Measurements from ENCODE around the gene CFAP92. TPM values are rescaled to one million over a fixed set of nuclear protein-coding genes. Genes with fewer than 3 reads are reported as not detected.

CFAP92 gene
- total RNA-seq, 1 donor from 2014 or later: not detected

DNA sequence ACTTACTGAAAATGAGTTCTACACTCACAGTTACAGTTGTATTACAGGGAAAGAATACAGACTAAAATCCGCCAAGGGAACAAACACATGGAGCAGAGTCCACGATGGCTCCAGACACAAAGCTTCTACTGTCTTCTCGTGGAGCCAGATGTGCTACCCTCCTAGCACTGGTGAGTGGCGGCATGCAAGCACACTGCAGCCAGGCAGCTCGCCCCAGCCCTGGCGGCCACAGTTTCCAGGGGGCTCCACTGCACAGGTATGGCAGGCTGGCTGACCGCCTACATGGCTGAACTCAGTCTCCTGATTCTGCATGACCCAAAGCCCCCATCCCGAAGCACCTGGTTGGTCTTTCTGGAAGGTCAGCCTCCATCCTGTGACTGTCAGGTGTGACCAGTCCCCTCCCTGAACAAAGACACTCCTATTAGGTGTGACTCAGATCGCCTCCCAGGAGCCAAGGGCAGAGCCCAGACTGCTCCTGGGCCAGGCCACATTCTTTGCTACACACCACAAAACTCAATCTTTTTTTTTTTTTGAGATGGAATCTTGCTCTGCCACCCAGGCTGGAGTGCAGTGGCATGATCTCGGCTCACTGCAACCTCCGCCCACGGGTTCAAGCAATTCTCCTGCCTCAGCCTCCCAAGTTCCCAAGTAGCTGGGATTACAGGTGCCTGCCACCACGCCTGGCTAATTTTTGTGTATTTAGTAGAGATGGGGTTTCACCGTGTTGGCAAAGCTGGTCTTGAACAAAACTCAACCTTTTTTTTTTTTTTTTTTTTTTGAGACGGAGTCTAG is 51.5 kb downstream of the CFAP92 start:
- Mint-ChIP-seq H3K9me3 (ENCODE audit: low read depth) (no peaks in the 10 kb centered on the region), H3K27me3 (ENCODE audit: low read depth) (peaks cover 18% of the 10 kb centered on the region)
- DNase-seq (ENCODE audit: low spot score): no peak

GRCh38 chr3:128940252-128940651 is 53.6 kb downstream of the CFAP92 start:
- Mint-ChIP-seq H3K9me3 (ENCODE audit: low read depth) (no peaks in the 10 kb centered on the region), H3K27me3 (ENCODE audit: low read depth) (peaks cover 16% of the 10 kb centered on the region), H3K36me3 (ENCODE audit: low read depth) (no peaks in the 10 kb centered on the region), H3K4me1 (ENCODE audit: low read depth) (no peaks in the 10 kb centered on the region), H3K27ac (ENCODE audit: unreplicated experiment) (no peak overlapping the region), H3K4me3 (ENCODE audit: unreplicated experiment) (no peak overlapping the region)
- TF ChIP-seq CTCF (IDR thresholded peaks at IDR 0.05): no peak
- no peak for DNase-seq (ENCODE audit: low spot score)

More for the DNA sequence above, 51.5 kb downstream of the CFAP92 start:
- TF ChIP-seq CTCF (IDR thresholded peaks at IDR 0.05): no peak
- H3K36me3 Mint-ChIP-seq (ENCODE audit: low read depth): no peaks in the 10 kb centered on the region
- no peaks in the 10 kb centered on the region for H3K4me1 Mint-ChIP-seq (ENCODE audit: low read depth)
- no peak overlapping the region for H3K4me3 Mint-ChIP-seq (ENCODE audit: unreplicated experiment)
- no peak overlapping the region for H3K27ac Mint-ChIP-seq (ENCODE audit: unreplicated experiment)

GRCh38 chr3:128936341-128936740 is 57.5 kb downstream of the CFAP92 start:
- Mint-ChIP-seq H3K36me3 (ENCODE audit: low read depth) (no peaks in the 10 kb centered on the region), H3K4me1 (ENCODE audit: low read depth) (no peaks in the 10 kb centered on the region), H3K9me3 (ENCODE audit: low read depth) (no peaks in the 10 kb centered on the region), H3K27me3 (ENCODE audit: low read depth) (peaks cover 35% of the 10 kb centered on the region), H3K27ac (ENCODE audit: unreplicated experiment) (no peak overlapping the region), H3K4me3 (ENCODE audit: unreplicated experiment) (no peak overlapping the region)
- DNase-seq (ENCODE audit: low spot score): no peak
- TF ChIP-seq CTCF (IDR thresholded peaks at IDR 0.05): no peak

GRCh38 chr3:128935922-128936321 is 58.0 kb downstream of the CFAP92 start:
- no peak for DNase-seq (ENCODE audit: low spot score)
- Mint-ChIP-seq H3K36me3 (ENCODE audit: low read depth) (no peaks in the 10 kb centered on the region), H3K27ac (ENCODE audit: unreplicated experiment) (no peak overlapping the region), H3K27me3 (ENCODE audit: low read depth) (peaks cover 34% of the 10 kb centered on the region), H3K9me3 (ENCODE audit: low read depth) (no peaks in the 10 kb centered on the region), H3K4me3 (ENCODE audit: unreplicated experiment) (no peak overlapping the region), H3K4me1 (ENCODE audit: low read depth) (no peaks in the 10 kb centered on the region)
- TF ChIP-seq CTCF (IDR thresholded peaks at IDR 0.05): no peak

DNA sequence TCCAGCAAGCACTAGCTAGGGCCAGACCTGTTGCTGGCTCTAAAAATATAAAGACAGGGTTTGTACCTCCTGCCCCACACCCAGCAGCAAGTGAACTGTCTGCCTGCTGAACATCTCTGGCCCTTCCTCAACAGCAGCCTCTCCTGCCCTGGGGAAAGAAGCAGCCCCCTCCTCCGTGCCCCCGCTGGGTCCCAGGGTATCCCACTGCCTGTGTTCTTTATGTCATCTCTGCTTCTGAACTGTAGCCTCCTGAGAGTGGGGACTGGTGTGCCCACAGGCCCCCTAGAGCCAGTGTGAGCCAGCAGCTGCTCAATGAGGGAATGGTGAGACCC is 60.0 kb downstream of the CFAP92 start:
- Mint-ChIP-seq H3K27ac (ENCODE audit: unreplicated experiment) (no peak overlapping the region), H3K36me3 (ENCODE audit: low read depth) (no peaks in the 10 kb centered on the region), H3K4me3 (ENCODE audit: unreplicated experiment) (no peak overlapping the region), H3K4me1 (ENCODE audit: low read depth) (no peaks in the 10 kb centered on the region), H3K9me3 (ENCODE audit: low read depth) (peaks cover 7% of the 10 kb centered on the region), H3K27me3 (ENCODE audit: low read depth) (peaks cover 27% of the 10 kb centered on the region)
- DNase-seq (ENCODE audit: low spot score): no peak
- TF ChIP-seq CTCF (IDR thresholded peaks at IDR 0.05): no peak

Data from chondrocyte (in vitro differentiated cells).